Measurements from ENCODE around the gene BTBD9.

DNA sequence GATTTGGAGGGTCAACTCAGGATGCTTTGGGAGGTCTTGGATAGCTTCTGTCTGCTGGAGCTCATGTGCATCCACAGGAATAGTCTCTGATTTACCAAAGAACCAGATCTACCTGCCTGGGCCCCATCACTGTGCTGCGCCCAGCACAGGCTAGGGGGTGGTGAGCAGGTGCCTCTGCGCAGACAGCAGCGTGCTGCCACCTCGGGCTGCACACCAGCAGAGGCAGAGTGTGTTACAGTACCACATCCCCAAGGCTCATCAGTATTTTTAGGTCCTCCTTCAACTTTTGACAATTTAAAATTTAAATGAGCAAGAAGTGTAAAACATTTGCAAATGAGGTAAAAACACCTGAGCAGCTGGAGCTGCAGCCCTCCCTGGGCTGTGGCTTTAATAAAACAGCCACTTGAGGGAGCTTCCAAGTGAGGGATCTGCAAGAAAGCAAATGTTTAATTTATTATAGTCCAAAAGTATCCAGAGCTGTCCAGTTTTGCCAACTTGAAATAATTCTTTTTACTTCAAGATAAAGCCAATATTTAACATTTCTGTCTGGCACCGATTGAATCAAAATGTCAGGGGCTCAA lies 495.3 kb downstream of the BTBD9 start:
- TF ChIP-seq, protein P1, sequence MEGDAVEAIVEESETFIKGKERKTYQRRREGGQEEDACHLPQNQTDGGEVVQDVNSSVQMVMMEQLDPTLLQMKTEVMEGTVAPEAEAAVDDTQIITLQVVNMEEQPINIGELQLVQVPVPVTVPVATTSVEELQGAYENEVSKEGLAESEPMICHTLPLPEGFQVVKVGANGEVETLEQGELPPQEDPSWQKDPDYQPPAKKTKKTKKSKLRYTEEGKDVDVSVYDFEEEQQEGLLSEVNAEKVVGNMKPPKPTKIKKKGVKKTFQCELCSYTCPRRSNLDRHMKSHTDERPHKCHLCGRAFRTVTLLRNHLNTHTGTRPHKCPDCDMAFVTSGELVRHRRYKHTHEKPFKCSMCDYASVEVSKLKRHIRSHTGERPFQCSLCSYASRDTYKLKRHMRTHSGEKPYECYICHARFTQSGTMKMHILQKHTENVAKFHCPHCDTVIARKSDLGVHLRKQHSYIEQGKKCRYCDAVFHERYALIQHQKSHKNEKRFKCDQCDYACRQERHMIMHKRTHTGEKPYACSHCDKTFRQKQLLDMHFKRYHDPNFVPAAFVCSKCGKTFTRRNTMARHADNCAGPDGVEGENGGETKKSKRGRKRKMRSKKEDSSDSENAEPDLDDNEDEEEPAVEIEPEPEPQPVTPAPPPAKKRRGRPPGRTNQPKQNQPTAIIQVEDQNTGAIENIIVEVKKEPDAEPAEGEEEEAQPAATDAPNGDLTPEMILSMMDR (IDR thresholded peaks at IDR 0.05; ENCODE audit: low read depth, low read length, poor library complexity, severe bottlenecking), result no peak
- no peak for TF ChIP-seq EZH2phosphoT487 (IDR thresholded peaks at IDR 0.05; ENCODE audit: borderline replicate concordance, low read length)

Data from DOHH2 (cell line).